GM19035 (cell line): ENCODE measurements around the gene TSNAX.
"Not testable (repeated sequence)": the region's sequence is repeated elsewhere in the genome, so short reads cannot be mapped to it uniquely, and the experiment has no call there.

Experiments
- ATAC-seq: cut with Tn5 transposase; IDR thresholded peaks from one replicate; pipeline ENCODE4 v1.9.1; 2021; ENCODE audit not compliant: unreplicated experiment

The TSNAX gene, protein sequence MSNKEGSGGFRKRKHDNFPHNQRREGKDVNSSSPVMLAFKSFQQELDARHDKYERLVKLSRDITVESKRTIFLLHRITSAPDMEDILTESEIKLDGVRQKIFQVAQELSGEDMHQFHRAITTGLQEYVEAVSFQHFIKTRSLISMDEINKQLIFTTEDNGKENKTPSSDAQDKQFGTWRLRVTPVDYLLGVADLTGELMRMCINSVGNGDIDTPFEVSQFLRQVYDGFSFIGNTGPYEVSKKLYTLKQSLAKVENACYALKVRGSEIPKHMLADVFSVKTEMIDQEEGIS

DNA sequence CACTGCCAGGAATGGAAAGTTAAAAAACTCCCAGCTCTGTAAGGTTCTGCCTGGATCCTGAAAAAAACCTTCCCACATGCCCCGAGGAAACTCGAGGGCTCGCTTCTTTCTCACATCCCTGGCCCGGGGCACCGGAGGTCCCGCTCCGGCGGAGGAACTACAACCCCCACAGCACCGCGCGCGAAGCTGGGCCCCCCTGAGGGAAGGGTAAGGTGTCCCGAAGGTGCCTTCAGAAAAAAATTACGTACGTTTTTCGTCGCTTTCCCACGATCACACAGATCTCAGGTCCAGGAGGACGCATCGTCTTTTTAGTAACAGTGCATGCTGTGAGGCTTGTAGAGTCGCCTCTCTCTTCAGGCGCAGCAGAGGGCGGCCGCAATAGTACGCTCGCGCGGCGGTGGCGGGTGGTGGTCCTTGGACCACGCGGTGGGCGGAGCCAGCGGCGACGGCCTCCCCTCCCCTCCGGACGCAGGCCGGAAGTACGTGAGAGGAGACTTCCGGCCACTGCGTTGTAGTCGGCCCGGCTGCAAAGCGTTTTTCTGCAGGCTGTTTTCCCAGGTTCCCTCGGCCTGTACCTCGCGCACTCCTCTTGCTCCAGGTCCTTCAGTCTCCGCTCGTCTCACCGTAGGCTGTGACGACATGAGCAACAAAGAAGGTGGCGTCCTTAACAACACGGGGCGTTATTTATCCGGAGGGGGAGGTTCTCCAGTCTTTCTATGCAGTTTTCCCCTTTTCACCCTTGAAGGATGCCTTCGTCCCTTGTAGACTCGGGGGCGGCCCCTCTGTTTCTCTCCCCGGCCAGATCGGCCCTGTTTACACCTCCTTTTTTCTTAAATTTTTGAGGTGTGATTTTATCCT, at the start of gene TSNAX:
Gene TSNAX, plus strand, starts transcription at position 498 of the 858 bp plus-strand sequence. Its CDS starts 142 bp downstream, at position 640.
- peak; percentile 94 for ATAC-seq

- no peak for ATAC-seq
Measured at GRCh38 chr1:231478811-231479210, 49.7 kb upstream of the TSNAX start.

GRCh38 chr1:231480008-231480407, 48.5 kb upstream of the TSNAX start:
- ATAC-seq: no peak

DNA sequence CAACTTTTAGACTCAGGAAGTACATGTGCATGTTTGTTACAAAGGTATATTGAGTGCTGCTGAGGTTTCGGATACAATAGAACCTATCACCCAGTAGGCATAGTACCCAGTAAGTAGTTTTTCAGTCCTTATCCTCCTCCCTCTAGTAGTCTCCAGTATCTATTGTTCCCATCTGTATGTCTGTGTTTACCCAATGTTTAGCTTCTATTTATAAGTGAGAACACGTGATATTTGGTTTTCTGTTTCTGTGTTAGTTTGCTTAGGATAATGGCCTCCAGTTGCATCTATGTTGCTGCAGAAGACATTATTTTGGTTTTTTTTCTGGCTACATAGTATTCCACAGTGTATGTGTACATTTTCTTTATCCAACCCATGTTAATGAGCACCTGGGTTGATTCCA, 47.2 kb upstream of the TSNAX start:
- ATAC-seq: no peak

DNA sequence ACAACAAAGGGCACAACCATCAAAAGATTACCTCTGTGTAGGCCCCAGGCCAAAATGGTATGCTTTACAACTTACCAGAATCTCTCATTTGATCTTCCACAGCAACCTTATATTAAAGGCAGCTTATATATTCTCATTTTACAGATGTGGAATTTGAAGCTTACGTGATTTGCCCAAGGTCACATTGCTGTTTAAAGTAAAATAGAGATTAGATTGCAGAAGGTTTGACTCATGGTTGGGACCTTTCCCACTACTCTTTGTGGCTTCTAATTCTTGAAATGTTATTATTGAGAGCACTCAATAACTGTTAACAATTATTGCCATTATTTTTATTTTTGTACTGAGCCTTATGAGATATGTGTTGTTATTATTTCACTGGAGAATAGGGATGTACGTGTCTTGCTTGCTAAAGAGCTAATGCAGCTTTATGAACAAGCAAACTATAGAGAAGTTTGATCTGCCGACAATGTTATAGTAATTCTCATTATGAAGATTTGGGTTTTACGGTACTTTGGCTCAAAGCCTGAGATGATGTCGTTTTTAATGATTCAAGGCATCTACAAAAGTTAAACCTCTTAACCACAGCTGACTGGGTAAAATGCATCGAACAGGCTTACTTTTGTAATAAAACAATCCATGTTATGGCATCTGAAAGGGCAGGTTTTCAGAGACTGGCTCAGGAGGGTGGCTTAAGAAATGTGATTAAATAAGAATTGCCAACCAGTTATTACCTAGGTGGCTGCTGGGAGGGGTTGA, 43.3 kb upstream of the TSNAX start:
- ATAC-seq: no peak

DNA sequence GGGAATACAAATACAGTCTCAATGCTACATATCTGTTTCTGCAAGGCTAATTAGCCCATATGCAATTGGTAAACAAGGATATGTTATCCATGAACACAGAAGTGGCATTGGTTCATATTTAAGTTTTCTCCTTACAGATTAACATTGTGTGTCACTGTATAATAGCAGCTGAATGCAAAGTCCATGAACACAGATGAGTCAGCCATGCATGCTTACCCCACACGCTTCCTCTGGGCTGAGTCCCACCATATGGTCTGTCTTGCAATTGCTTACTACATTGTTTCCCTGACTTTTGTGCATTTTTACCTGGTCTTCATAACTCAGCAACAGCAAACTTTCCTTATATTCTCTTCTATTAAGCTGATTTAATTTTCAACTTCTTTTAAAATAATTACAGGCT, 41.5 kb upstream of the TSNAX start:
- ATAC-seq: no peak

DNA sequence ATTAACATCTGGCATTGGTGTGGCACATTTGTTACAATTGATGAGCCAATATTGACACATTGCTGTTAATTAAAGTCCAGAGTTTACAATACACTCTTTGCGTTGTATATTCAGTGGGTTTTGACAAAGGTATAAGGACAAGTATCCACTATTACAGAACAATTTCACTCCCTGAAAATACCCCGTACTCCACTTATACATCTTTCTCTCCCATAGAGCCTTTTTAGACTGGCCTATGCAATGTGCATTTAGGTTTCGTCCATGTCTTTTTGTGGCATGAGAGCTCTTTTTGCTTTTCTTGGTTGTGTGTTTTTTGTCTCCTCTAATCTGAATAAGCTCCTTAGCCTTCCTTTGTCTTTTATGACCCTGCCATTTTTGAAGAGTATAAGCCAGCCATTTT, 40.6 kb upstream of the TSNAX start:
- ATAC-seq: no peak

GRCh38 chr1:231493421-231494185, 34.9 kb upstream of the TSNAX start:
- ATAC-seq: no peak

DNA sequence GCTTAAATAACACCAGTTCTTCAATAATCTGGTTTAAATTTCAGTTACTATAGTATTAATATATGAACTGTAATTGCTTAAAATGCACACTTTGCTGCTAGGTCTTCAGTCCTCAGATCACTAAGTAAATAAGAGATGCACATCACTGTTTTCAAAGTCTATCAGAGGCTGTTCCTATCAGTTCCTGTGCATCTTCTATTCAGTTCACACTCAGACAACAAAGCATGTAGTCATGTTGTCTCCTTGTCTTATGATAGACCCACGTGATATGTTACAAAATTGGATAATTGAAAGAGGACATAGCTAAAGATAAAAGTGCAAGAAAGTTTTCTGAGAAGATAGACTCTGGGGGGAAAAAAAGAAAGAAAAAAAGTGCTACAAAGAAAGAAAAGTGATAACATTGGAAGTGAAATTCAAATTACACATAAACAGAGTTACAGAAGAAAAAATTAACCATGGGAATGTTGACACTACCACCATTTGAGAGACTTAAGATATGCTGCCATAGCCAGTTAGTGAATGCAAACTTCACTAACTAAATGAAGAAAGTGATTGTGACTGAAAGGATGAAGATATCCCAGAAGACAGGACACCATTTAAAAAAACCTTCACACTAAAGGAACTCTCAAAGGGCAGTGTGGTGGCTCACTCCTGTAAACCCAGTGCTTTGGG, 33.9 kb upstream of the TSNAX start:
- no peak for ATAC-seq

GRCh38 chr1:231497629-231498152, 30.8 kb upstream of the TSNAX start:
- ATAC-seq: no peak

GRCh38 chr1:231499148-231499763, 29.2 kb upstream of the TSNAX start:
- ATAC-seq: no peak

GRCh38 chr1:231500666-231501065, 27.8 kb upstream of the TSNAX start:
- no peak for ATAC-seq

GRCh38 chr1:231503168-231503567, 25.3 kb upstream of the TSNAX start:
- not testable (repeated sequence) for ATAC-seq

- peak; percentile 57 for ATAC-seq
Measured at GRCh38 chr1:231507476-231508355, 20.8 kb upstream of the TSNAX start.

DNA sequence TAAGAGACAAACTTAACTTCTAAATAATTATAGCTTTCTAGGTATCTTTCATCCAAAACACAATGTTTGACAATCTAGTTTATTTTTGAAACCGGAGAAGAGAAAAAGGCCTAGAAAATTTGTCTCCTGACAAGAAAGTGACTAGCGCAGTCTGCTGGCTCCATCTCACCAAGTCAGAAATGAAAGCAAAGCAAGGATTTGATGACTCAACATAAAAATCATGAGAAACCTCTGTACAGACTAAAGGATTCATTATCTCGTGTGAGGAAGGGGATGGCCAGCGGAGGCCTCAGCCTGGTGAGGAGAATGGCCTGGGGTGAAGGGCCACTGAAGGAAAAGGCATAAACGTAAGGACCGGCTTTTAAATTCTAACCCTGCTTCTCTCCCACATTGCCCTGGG, 20.0 kb upstream of the TSNAX start:
- ATAC-seq: no peak

DNA sequence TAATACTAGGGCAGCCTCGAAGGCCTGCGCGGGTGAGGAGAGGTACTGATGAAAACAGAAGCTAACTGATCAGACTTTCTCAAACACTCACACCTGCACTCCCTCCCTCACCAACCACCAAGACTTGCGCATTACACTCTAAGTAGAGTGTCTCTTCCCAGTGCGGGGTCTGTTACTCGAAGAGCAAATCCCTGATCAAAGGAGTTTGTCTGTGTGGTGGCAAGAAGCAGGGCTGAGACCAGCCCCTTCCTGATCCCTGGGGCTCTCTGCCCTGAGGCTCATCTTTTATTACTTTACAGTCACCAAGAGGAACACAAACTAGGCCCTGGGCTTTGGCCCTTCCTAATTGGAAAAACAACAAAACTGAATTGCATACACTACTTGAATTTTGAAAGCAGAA, 19.5 kb upstream of the TSNAX start:
- no peak for ATAC-seq

GRCh38 chr1:231512147-231512698, 16.2 kb upstream of the TSNAX start:
- ATAC-seq: no peak

GRCh38 chr1:231515748-231516147, 12.7 kb upstream of the TSNAX start:
- no peak for ATAC-seq
